ENCODE results near the gene ANKRD27. TPM values are rescaled to one million over a fixed set of nuclear protein-coding genes. Genes with fewer than 3 reads are reported as not detected.
"Not testable (repeated sequence)": the region's sequence is repeated elsewhere in the genome, so short reads cannot be mapped to it uniquely, and the experiment has no call there.

The ANKRD27 gene
- total and polyA plus RNA-seq, 10 of the 15 experiments (the other 5 are each of a cell fraction or from before 2014, with no cell fraction given) = 2.8 to 49.9 (median 28.5) TPM

GRCh38 chr19:32717496-32717895, 42.5 kb upstream of the ANKRD27 start:
- ChIA-PET CTCF (no interaction called here), POLR2A (no interaction called here), RAD21 (ENCODE audit: unreplicated experiment) (no interaction called here), SMC1A (ENCODE audit: uncharacterized antibody, unreplicated experiment) (no interaction called here)
- Histone ChIP-seq H3K4me2 (ENCODE audit: control insufficient read depth, insufficient read depth) (no peak overlapping the region), H2AFZ (ENCODE audit: control insufficient read depth, low read depth, low read length) (no peak overlapping the region), H3K27ac (ENCODE audit: control insufficient read depth, insufficient read depth) (no peak overlapping the region), H3K27me3 (replicated peaks in 1 of 2; ENCODE audit: control insufficient read depth in 2 of 2, insufficient read depth in 2 of 2, low read length in 1 of 2) (no peaks in the 10 kb centered on the region), H3K4me1 (ENCODE audit: control insufficient read depth, insufficient read depth, low read length) (no peaks in the 10 kb centered on the region), H4K20me1 (ENCODE audit: control insufficient read depth, insufficient read depth) (no peaks in the 10 kb centered on the region), H3K9ac (ENCODE audit: control insufficient read depth, insufficient read depth, low read length) (no peak overlapping the region), H3K9me3 (replicated peaks; ENCODE audit: control insufficient read depth, insufficient read depth, low read length) (no peaks in the 10 kb centered on the region), H3K79me2 (ENCODE audit: control insufficient read depth, insufficient read depth, low read length) (no peaks in the 10 kb centered on the region), H3K4me3 (no peak overlapping the region), H3K36me3 (ENCODE audit: control insufficient read depth in 2 of 2, insufficient read depth in 2 of 2, low read length in 1 of 2) (peaks cover 0 to 4% of the 10 kb centered on the region in 2 experiments; a peak in 1 of 4 replicates)
- WGBS (ENCODE audit: insufficient coverage, insufficient replicate concordance, low lambda C conversion rate, missing lambda C conversion rate) = 94% methylated on average over 5 of the region's 5 CpGs
- ATAC-seq = no peak
- FAIRE-seq = no peak
- BruUV-seq (replicated peaks) = no TSS peak
- in situ Hi-C loops (cut with MboI) (no loop called here), intact Hi-C loops (cut with micrococcal nuclease; ENCODE audit: unreplicated experiment) (no loop called here)
- DNase-seq (ENCODE audit: low read depth, low spot score) = no peak
- TF ChIP-seq PML (IDR thresholded peaks at IDR 0.05; ENCODE audit: low read length) (no peak), IRF3 (IDR thresholded peaks at IDR 0.05) (no peak), CHD1 (IDR thresholded peaks at IDR 0.05; ENCODE audit: low read depth, low read length) (no peak), RCOR1 (conservative IDR thresholded peaks at IDR 0.05; ENCODE audit: low read depth, low read length) (no peak), ZBED1 (IDR thresholded peaks at IDR 0.05; ENCODE audit: borderline replicate concordance) (no peak)

DNA sequence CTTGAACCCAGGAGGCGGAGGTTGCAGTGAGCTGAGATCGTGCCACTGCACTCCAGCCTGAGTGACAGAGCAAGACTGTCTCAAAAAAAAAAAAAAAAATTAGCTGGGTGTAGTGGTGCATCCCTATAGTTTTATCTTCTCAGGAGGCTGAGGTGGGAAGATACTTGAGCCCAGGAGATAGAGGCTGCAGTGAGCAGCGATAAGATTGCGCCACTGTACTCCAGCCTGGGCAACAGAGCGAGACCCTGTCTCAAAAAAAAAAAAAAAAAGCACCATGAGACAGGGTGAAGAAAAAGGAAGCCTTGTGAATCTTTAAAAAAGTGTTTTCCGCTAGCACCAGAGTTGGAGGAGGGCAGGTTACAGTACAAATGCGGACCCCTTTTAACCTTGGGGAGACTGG, 41.2 kb upstream of the ANKRD27 start:
- H3K27me3 ChIP-seq (replicated peaks in 1 of 2; ENCODE audit: control insufficient read depth in 2 of 2, insufficient read depth in 2 of 2, low read length in 1 of 2); ATAC-seq; H3K79me2 ChIP-seq (ENCODE audit: control insufficient read depth, insufficient read depth, low read length); H3K36me3 ChIP-seq (ENCODE audit: control insufficient read depth in 2 of 2, insufficient read depth in 2 of 2, low read length in 1 of 2); H3K27ac ChIP-seq (ENCODE audit: control insufficient read depth, insufficient read depth); RAD21 ChIA-PET (ENCODE audit: unreplicated experiment); BruUV-seq (replicated peaks); FAIRE-seq; CTCF ChIA-PET; H3K4me3 ChIP-seq; intact Hi-C loops (cut with micrococcal nuclease; ENCODE audit: unreplicated experiment); H4K20me1 ChIP-seq (ENCODE audit: control insufficient read depth, insufficient read depth); DNase-seq (ENCODE audit: low read depth, low spot score); H3K4me1 ChIP-seq (ENCODE audit: control insufficient read depth, insufficient read depth, low read length); H3K9me3 ChIP-seq (replicated peaks; ENCODE audit: control insufficient read depth, insufficient read depth, low read length); SMC1A ChIA-PET (ENCODE audit: uncharacterized antibody, unreplicated experiment); H2AFZ ChIP-seq (ENCODE audit: control insufficient read depth, low read depth, low read length); in situ Hi-C loops (cut with MboI); H3K4me2 ChIP-seq (ENCODE audit: control insufficient read depth, insufficient read depth); POLR2A ChIA-PET; H3K9ac ChIP-seq (ENCODE audit: control insufficient read depth, insufficient read depth, low read length): not testable (repeated sequence)
- WGBS (ENCODE audit: insufficient coverage, insufficient replicate concordance, low lambda C conversion rate, missing lambda C conversion rate) = 95% methylated on average over 5 of the region's 7 CpGs

Measured in GM12878 (cell line).